DMS 273 (cell line): ENCODE data around the gene THOP1.

ENCODE experiments used
- DNase-seq: peaks from one replicate; lab custom pipeline; 2025; ENCODE audit not compliant: unreplicated experiment; lab: John Stamatoyannopoulos, UW

The THOP1 gene

DNA sequence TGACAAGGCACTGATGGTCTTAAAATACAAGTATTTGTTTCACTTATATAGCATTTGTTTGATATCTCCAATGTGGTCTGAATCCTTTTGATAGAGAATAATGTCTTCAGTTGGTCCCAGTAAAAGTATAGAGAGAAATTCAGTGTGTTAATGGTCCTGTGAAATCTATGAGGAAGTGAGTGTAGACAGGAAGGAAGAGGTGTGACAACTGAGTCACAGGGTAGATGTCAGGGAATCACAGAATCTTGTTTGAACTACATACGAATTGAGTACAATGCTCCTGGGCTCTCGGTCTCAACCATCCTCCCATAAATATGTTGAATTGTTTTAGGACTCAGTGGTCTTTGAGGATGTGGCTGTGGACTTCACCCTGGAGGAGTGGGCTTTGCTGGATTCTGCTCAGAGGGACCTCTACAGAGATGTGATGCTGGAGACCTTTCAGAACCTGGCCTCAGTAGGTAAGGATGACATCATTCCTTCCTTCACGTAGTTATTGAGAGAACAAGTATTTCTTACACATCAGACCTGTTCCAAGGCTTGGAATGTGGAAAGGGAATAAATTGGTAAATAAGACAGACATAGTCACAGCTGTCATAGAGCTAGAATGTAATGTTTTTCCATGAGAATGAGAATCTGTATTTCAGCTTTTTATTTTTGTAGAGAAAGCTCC, 65.1 kb downstream of the THOP1 start:
- DNase-seq = no peak

DNA sequence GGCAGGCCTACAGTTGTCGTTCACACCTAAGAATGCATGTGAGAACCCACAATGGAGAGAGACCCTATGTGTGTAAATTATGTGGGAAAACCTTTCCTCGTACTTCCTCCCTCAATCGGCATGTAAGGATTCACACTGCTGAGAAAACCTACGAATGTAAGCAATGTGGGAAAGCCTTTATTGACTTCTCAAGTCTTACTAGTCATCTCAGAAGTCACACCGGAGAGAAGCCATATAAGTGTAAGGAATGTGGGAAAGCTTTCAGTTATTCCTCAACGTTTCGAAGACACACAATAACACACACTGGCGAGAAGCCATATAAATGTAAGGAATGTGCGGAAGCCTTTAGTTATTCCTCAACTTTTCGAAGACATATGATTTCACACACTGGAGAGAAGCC, 67.3 kb downstream of the THOP1 start:
- DNase-seq = no peak

DNA sequence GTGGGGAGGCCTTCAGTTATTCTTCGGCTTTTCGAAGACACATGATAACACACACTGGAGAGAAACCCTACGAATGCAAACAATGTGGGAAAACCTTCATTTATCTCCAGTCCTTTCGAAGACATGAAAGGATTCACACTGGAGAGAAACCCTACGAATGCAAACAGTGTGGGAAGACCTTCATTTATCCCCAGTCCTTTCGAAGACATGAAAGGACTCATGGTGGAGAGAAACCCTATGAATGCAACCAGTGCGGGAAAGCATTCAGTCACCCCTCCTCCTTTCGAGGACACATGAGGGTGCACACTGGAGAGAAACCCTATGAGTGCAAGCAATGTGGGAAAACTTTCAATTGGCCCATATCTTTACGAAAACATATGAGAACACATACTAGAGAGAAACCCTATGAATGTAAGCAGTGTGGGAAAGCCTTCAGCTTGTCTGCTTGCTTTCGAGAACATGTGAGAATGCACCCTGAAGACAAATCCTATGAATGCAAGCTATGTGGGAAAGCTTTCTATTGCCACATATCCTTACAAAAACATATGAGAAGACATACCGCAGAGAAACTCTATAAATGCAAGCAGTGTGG, 67.8 kb downstream of the THOP1 start:
- no peak for DNase-seq

DNA sequence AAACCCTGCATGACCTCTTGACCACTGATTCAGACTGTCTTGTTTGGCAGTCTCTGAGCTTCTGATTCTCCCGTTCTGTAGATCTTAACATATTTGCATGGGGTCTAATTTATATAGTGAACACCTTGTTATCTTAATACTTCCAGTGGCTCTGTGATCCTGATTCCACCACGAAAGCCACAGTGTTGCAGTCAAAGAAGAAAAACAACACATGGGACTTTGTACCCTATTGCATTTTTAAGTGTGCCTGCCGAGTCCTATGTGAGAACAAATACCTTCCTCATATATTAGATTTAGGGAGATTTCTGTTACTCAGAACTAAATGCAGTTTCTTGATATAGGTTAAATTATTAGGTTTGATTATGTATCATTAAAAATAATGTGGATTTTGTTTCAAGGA, 69.5 kb downstream of the THOP1 start:
- no peak for DNase-seq

DNA sequence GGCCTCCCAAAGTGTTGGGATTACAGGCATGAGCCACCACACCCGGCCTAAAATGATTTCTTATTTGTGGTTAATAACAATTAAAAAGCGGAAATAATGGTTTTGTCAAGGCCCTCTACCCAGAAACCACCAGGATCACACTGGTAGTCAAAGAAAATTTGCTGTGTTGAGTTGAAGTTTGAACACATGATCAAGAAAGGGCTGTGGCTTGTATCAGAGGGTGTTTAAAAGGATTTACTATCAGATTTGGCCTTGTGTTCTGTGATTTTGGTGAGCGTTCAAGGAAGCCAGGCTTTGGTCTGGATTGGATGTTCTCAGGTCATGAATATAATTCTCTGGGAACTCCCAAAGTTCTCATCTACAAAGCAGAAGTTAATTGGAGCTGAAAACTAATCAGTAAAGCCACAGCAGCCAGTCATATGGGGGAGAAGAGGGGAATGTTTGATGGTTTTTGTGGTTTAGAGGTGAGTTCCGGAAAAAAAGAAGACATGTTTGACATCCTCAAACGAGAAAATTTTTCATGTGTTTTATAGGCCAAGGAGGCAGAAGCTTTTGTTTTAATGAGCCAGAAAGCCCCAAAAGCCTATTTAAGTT, 71.3 kb downstream of the THOP1 start:
- DNase-seq = no peak

DNA sequence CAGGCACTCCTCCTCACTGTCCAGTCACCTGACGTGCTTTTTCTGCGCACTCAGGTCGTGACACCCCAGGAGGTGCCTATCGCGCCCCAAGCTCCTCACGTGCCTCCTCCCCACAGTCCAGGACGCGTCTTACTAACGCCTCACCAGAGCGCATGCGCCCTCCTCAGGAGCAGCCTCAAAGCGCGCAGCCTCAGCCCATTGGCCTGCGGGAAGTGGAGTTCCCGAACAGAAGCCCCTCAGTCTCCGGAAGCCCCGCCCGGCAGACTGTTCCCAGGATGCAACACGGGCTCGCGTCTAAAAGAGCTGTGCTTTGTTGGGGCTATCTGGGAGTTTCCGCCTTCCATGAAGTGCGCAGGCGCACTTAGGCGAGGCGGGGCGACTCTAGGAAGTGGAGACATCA, 73.6 kb downstream of the THOP1 start:
- DNase-seq = no peak

DNA sequence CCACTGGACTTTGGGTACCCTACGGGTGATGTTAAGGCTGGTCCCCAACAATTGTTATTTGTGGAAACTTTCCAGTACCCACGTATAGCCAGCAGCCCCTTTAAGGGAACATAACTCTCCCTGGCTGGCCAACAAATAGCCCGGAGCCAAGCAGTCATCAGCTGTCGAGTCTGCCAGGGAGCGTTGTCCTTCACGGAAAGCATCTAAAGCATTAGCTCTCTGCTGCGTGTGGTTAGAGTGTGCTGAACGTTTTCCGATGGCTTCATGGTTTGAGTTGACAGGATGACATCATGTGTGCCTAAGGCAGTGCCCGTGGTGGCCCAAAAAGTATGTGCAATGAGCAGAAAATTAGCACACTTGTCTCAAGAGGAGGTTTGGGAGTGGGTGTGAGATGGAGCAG, 78.5 kb downstream of the THOP1 start:
- DNase-seq = no peak
